Erythroblast (primary cell): Measurements from ENCODE around the gene RPS6KA5.
A peak's percentile ranks its signal among the peaks of the same experiment; 100 is the strongest.

Source experiments
- DNase-seq, 2 experiments: peaks; one replicate each; lab custom pipeline; 2025; lab: John Stamatoyannopoulos, UW
- GATA1 ChIP-seq: IDR thresholded peaks from 2 replicates; pipeline ENCODE4 v1.6.1; 2011; ENCODE audit warnings: low read depth, mild to moderate bottlenecking, control low read depth, low read length, moderate library complexity
- POLR2A ChIP-seq: IDR thresholded peaks from 2 replicates; pipeline ENCODE4 v1.6.1; 2011; ENCODE audit warnings: mild to moderate bottlenecking, low read length

RPS6KA5 gene

DNA sequence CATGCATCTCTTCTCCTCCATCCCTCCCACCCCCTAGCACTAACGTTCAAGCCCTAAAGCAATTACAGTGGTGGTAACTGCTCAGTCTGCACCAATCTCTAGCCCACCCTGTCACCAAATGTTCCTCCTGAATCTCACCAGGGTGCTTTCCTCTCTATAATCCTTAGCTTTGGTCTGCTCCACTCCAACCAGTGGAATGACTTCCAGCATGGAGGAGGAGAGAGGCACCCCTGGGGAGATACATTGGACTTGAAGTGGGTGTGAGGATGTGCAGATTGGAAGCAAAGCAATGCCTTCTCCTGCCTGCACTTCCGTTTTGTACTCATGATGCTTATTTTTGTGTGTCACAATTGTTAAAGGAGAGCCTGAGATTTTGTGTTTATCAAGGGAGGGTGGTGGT is 24.1 kb upstream of the RPS6KA5 start:
- no peak for TF ChIP-seq GATA1
- TF ChIP-seq POLR2A: no peak
- DNase-seq: no peak

DNA sequence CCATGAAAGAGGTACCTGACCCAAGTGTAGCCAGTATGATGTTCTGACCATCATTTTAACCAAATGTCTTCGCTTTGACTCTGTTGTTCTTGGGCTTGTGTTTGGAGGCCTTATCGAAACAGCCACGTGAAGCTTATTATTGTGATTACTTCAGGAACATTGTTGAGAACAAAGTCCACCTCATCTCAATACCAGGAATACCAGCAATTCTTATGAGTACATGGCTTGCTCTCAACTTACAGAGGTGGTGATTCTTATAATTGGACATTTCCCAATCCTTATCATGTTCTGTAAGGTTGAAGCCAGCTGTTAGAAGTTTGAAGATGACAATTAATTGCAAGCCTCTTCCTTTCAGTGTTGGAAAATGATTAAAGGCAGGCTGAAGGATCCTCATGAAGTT is 21.8 kb upstream of the RPS6KA5 start:
- no peak for DNase-seq
- TF ChIP-seq GATA1: no peak
- no peak for TF ChIP-seq POLR2A

DNA sequence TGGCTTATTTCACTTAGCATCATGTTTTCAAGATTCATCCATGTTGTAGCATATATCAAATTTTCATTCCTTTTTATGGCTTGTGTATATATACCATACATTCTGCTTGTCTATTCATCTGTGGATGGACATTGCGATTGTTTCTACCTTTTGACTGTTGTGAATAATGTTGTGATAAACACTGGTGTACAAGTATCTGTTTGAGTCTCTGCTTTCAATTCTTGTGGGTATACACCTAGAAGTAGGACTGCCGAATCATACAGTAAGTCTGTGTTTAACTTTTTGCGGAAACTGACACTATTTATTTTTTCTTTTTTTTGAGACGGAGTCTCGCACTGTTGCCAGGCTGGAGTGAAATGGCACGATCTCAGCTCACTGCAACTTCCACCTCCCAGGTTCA is 19.6 kb upstream of the RPS6KA5 start:
- no peak for TF ChIP-seq POLR2A
- no peak for TF ChIP-seq GATA1
- DNase-seq: no peak

DNA sequence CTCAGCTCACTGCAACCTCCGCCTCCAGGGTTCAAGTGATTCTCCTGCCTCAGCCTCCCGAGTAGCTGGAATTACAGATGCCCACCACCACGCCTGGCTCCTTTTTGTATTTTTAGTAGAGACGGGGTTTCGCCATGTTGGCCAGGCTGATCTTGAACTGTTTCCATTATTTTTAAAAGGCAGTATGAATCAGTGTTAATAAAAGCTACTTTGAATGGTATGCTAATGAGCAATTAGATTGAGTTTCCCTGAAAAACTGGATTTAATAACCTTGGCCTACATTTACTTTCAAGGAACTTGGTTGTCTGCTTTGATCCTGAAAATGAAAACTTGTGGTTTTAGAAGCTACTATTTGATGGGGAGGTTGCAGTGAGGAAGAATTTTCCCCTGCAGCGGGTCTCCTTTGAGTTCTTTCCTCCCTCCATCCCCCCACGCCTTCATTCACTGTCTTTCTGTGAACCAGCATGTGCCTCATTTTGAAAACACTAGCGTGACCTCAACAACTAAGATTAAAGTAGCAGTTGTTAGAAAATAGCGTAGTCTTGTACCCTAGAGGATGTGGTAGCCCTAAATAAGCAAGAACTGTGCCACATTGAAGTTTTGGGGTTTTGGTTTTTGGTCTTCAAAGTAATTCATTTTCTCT is 17.8 kb upstream of the RPS6KA5 start:
- TF ChIP-seq GATA1: no peak
- TF ChIP-seq POLR2A: no peak
- DNase-seq: no peak

DNA sequence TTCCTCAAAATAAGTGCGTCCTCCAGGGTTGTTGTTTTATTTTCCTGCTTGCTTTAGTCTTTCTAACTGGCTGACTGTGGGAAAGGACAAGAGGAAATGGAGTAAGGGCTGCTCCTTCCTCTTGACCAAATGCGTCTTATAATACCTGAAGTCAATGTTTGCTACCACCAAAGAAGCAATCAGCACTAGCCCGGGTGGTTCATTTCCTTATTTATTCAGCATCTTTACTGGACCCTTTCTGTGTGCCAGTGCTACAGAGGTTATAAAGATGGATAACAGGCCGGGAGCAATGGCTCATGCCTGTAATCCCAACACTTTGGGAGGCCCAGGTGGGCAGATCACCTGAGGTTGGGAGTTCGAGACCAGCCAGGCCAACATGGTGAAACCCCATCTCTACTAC is 15.1 kb upstream of the RPS6KA5 start:
- no peak for DNase-seq
- no peak for TF ChIP-seq POLR2A
- TF ChIP-seq GATA1: no peak

DNA sequence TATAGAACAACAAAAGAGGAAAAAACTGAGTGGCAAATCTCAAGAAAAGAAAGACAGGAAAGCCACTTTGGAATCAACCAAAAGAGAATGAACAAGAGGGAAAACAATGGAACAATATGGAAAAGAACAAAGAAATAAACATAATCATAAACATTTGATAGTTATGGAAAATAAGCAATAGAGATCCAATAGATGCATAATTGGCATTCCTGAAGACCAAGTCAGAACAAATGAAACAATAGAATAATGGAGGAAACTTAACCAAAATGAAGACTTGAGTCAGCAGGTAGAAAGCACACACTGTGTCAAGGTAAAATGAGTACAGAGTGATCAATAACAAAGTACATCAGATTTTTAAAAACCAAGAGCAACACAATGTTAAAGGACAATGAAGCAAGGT is 10.1 kb upstream of the RPS6KA5 start:
- no peak for TF ChIP-seq GATA1
- TF ChIP-seq POLR2A: no peak
- DNase-seq: no peak

DNA sequence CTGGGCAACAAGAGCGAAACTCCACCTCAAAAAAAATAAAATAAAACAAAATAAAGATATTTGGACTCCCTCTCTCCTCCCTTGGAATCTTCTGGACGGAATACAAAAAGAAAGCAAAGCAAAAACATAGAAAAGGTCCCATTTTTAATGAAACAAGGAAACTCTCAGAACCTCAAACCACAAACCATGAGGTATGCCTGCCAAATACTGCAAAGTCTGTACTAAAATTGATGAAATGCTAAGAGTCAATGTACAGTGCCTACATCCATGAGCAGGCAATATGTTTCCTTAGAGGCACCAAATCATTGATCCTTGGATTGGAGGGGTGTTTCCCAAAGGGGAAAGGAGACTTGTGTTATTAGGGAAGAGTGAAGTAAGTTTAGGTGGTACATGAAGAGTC is 8.2 kb upstream of the RPS6KA5 start:
- TF ChIP-seq POLR2A (no peak), GATA1 (no peak)

DNA sequence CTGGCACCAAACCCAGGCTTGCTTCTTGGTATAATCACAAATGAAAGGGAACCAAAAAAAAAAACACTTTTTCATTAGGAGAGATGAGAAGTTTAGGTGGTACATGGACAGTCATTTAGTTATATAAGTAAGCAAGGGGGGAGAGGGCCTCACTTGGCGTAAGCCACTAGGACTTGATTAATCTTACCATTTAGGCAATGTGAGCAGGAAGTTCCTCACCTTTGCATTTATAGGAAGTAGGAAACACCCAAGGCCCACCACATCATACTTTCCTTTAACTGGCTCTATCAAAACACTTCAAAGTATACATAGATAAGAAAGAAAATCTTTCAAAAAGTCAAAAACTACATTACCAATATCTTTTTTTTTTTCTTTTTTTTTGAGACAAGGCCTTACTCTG is 6.7 kb upstream of the RPS6KA5 start:
- DNase-seq: no peak
- no peak for TF ChIP-seq POLR2A

More for the DNA sequence above, 8.2 kb upstream of the RPS6KA5 start:
- DNase-seq: no peak

DNA sequence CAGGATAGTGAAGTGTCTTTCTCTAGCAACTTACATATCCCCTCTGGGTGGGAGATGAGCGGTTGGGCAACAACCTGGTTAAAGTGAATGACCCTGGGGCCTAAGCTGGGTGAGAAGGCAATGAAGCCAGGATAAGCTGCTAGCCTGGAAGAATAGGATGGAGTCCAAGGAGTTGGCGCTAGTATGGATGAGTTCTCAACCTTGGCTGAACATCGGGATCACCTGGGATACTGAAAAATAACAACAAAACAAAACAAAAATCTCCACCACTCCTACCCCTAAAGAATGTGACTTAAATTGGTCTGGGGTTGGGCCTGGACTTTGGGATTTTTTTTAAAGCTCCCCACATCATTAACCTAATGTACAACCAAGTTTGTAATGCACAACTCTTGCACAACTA is 4.8 kb upstream of the RPS6KA5 start:
- TF ChIP-seq GATA1 (no peak), POLR2A (no peak)
- DNase-seq: no peak

DNA sequence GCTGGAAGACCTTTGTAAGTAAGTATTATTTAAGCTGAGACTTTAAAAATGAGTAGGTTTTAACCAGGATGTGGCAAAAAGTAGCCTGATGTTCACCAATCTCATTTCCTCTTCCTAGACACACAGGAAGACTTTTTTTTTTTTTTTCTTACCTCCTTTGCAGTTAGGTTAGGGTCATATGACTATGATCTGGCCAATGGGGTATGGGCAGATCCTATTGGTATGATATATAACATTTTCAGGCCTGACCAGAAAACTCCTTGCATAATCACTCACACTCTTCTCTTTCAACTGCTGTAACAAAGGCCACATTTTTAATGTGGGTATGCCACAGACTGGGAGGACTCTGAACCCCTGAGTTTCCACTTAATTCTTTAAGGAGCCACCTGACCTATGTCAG is 2.7 kb upstream of the RPS6KA5 start:
- DNase-seq: peak; percentile 26 to 36
- TF ChIP-seq GATA1 (no peak), POLR2A (no peak)

DNA sequence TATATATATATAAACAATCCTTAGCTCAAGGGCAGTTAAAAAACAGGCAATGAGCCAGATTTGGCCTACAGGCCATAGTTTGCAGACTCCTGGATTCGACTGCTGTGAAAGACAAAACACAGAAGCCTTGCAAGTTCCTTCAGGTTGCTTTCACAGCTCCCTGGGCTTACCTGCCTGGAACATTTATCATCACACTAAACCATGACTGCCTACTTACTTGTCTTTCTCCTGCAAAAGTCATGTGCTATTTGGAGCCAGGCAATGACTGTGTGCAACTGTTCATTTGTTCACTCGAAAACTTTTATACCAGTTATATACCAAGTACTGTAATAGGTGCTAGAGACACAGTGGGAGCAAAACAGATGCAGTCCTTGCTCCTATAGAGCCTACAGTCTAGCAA is 2.2 kb upstream of the RPS6KA5 start:
- TF ChIP-seq GATA1 (no peak), POLR2A (no peak)
- peak in 1 of 2 experiments; percentile 10 for DNase-seq

DNA sequence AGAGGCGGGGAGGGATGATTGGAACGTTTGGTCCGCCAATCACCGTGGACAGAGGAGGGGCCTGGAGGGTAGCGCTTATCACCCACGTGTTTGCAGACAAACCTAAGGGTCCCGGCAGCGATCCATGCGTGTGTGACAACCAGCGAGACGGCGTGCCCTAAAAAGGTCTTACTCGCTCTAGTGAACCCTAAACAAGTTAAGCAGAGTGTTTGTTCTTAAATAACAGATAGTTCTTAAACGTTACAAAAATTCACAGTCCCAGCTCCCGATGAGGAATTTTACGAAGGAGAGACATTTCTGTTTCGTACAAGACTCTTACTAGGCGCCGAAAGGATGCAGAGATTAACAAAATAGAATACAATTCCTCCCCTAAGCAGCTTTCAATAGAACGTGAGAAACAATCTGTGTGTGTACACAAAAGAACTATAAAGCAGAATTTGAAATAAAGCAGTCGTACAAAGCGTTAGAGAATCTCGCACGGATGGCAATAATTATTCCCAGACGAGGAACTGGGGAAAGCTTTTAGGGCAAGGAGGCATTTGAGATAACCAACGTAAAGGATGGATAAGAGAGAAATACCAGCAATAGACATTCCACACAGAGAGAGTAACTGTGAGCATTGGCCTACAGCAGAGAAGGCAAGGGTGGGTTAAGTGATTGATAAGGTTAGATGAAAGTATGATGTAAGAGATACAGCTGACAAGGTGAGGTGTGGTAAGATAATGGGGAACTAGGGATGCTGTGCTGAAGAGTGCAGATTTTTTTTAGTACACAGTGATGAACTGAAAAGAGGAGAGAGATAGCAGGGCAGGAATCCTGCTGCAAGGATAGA is 831 bp upstream of the RPS6KA5 start:
- TF ChIP-seq GATA1: no peak
- TF ChIP-seq POLR2A: peak; percentile 7
- peak in 1 of 2 experiments; percentile 44 for DNase-seq

DNA sequence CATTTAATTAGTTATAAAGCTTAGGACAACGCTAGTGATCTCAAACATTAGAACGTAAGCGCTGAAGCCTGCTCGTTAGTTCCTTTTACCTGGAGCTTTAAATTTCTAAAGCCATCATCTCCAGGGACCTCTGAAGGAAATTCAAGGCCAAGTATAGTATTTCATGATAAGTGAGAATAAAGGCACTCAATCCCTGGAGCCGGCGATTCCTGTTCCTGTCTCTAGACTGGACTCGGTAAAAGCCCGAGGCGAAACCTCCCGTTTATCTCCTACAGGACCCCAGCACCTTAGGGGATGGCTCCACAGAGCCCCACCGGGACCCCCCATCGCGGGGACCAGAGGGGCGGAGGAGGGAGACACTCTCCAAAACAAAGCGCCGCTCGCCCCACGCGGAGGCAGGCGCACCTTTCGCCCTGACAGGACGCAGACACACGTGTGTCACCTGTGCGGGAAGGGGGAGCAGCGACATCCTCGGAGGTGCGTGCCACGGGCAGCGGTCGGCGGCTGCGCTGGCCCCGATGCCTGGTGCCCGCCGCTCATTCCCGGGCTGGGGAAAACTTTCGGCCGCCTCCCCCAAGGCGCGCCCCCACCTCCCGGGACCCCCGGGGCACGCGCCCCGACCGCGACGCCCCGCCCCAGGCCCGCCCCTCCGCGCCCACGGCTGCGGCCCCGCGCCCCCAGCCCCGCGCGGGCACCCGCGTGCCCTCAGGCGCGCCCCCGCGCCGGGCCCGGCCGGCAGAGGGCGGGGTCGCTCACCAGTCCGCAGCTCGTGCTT is 678 bp downstream of the RPS6KA5 start:
- TF ChIP-seq GATA1 (no peak), POLR2A (no peak)
- DNase-seq: no peak
